Sigmoid colon (tissue), 4 donors: ENCODE measurements around the gene SLC6A6.

Experiments used
- CTCF ChIP-seq, 4 experiments: fragments of 450-650 bp in 3 of 4; fragments of 200-600 bp in 1 of 4; IDR thresholded peaks; one replicate each; pipeline ENCODE4 v1.5.1; 2016 to 2019; ENCODE audit warnings: antibody characterized with exemption in 4 of 4, mild to moderate bottlenecking in 3 of 4, moderate library complexity in 2 of 4
- POLR2AphosphoS5 ChIP-seq, 4 donors: sonication (generic); formaldehyde crosslinking; IDR thresholded peaks; one replicate each; pipeline ENCODE4 v1.6.1; 2017; ENCODE audit warnings: antibody characterized with exemption in 4 of 4

- TF ChIP-seq POLR2AphosphoS5 (IDR thresholded peaks at IDR 0.05) (no peak), CTCF (IDR thresholded peaks at IDR 0.05) (no peak)
Measured at GRCh38 chr3:14531856-14532395, 129.5 kb downstream of the SLC6A6 start.
